Right kidney (tissue), 1 donor: ENCODE results near the gene ICOSLG.
"Not testable (repeated sequence)": the region's sequence is repeated elsewhere in the genome, so short reads cannot be mapped to it uniquely, and the experiment has no call there.

Experiments
- DNase-seq: peaks from one replicate; pipeline ENCODE4 v3.0.0-alpha.2; 2016

The ICOSLG gene

DNA sequence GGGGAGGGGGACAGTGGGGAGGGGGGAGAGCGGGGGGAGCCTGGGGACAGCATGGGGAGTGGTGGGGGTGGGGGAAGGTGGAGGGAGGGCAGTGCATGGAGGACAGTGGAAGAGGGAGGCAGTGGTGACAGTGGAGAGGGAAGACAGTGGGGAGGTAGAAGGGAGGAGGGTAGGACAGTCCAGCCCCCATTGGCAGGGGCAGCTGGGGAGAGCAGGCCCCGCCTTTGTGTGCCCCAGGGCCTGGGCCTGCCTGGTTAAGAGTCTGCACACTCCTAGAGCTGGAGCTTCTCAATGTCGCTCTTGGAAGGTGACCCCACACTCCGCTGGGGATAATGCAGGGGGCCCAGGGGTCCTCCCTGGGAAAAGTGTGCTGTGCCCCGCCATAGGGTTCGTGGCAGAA lies 15.1 kb downstream of the ICOSLG start:
- DNase-seq: not testable (repeated sequence)

DNA sequence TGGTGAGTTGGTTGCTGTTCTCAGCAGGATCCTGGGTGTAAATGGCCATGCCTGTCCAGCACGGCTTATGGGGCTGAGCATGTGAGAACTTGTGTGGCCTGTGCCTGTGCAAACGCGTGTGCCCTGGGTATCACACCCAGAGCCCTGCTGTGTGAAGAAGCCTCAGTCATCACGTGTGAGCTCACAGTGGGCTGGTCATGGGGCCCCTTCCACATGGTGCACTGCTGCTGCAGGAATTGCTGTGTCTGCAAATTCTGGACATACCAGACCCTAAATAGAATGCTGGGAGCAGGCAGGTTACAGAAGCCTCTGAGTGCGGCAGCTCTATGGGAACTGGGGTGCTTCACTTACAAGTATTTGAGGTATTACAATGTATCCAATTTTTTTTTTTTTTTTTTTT lies 17.4 kb downstream of the ICOSLG start:
- DNase-seq: not testable (repeated sequence)

DNA sequence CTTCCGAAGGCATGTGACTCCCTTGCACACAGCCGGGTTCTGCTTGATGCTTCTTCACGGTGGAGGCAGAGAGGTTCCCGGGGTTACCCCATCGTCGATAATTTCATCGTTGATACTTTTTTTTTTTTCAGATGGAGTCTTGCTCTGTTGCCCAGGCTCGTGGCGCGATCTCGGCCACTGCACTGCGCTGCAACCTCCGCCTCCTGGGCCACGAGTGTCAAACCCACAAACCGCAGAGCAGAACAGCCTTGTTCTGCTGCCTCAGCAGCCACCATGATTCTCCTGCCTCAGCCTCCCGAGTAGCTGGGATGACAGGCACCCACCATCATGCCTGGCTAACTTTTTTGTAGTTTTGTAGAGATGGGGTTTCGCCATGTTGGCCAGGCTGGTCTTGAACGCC lies 20.1 kb downstream of the ICOSLG start:
- DNase-seq: not testable (repeated sequence)

DNA sequence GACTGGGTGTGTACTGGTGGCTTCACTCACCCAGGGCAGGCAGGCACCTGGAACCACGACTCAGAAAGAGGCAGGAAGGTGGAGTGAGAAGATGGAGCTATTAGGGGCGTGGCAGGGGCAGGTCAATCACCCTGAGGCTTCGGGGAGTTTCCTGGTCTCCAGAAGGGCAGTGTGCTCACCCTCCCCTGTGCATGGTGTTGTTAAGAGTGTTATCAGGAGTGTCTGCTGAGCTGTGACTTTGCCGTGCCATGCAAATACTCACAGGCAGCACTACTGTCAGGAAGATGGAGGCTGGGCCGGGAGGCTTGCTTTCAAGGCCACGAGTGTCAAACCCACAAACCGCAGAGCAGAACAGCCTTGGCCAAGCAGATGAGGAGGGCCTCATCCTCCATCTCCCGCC lies 22.3 kb downstream of the ICOSLG start:
- DNase-seq: not testable (repeated sequence)

DNA sequence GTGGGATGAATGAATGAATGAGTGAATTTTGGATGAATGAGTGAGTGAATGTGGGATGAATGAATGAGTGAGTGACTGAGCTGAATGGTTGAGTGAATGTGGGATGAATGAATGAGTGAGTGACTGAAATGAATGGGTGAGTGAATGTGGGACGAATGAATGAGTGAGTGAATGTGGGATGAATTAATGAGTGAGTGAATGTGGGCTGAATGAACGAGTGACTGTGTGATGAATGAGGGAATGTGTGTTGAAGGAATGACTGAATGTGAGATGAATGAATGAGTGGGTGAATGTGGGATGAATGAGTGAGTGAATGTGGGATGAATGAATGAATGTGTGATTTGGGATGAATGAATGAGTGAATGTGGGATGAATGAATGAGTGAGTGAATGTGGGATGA lies 28.8 kb downstream of the ICOSLG start:
- DNase-seq: not testable (repeated sequence)

DNA sequence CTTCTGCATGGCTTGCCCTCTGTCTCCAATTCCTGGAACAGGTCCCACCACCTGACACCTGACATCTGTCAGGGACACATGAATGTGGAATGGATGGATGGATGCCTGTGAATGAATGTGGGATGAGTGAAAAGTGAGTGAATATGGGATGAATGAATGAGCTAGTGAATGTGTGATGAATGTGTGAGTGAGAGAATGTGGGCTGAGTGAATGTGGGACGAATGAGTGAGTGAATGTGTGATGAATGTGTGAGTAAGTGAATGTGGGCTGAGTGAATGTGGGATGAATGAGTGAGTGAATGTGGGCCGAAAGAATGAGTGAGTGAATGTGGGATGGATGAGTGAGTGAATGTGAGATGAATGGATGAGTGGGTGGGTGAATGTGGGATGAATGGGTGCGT lies 29.2 kb downstream of the ICOSLG start:
- not testable (repeated sequence) for DNase-seq

DNA sequence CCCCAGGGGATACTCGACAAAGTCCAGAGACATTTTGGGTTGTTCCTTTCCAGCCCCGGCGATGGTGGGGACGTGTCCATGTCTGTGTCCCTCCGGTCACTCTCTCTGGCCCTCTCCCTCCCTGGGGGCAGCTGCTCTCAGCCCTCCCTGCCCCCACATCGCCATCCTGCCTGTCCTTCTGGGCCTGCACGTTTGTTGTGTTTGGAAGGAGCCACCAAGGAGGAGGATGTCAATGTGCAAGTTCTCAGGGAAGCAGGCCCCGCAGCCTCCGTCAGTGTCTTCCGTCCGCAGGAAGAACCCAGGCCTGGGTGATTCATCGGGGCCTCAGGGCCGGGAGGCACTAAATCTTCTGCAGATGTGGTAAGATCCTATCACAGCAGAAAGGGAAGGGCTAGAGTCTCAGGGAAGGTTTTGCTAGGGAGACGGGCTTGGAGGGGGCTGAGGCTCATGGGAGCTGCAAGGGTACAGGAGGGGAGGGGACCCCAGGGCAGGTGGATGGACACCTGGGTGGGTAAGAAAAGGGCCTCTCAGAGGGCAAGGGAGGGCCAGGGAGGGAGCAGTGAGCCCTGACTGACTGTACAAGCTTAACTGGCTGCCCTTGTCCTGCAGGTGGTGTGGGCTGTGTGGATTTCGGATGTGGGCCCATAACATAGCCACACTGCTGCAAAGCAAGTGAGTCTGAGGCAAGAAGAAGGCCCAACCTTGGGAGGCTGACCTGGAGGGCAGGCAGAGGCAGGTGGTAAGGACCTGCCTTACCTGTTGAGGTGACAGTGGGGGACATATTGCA lies 32.7 kb downstream of the ICOSLG start:
- DNase-seq: not testable (repeated sequence)

DNA sequence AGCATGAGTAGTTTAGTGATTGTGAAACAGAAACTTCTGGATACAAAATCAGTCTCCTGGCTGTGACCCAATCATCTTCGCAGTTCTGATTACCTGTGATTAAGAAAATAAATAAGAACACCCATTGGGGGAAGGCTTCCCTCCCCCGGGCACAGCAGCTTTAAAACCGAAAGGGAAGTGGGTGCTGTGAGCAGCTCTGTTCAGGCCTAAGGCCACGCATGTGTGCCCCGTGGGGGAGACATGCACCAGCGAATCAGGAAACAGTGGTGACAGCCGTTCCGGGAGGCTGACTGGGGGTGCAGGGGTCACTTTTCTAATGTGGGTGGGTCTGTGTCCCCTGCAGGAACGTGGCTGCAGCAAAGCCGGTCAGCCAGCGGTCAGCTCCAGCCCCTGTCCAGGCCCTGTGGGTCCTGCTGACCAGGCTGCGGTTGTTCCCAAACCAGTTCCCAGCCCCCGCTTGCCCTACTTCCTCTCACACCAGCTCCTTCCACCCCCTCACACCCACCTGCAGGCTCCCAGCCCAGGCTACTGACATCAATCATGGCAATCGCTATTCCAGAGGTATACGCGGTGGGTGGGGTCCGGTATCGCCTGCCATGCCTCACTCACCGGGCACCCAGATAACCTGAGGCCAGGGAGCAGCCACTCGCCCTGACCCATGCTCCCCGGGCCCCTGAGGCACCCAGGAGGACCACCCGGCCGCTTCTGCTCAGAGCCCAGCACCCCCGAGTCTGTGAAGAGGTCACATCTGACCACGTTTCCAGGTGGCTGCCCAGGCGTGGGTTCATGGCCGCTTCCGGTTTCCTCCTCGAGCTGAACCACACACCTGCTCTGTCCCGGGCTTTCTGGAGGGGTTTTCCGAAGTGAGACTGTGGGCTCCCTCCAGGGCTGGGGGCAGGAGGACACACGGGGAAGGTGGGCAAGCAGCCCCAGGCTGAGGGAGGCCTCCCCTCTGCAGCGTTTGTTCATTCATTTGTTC lies 33.8 kb downstream of the ICOSLG start:
- not testable (repeated sequence) for DNase-seq

DNA sequence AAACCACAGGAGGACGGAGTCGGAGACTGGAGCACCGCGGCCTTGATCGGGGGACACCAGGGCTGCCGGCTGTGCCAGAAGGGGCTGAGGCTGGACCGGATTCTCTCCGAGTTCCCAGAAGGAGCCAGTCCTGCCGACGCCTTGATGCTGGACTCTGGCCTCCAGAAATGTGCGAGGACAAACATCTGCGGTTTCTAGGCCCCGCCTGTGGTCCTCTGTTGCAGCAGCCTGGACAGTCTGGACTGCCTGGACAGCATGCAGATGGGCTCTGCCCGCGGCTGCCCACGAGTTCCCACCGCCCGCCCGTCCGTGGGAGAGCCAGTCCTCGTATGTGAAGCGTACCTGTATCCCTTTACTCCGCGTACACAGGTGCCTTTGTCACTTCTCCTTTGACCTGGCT lies 34.6 kb downstream of the ICOSLG start:
- not testable (repeated sequence) for DNase-seq

DNA sequence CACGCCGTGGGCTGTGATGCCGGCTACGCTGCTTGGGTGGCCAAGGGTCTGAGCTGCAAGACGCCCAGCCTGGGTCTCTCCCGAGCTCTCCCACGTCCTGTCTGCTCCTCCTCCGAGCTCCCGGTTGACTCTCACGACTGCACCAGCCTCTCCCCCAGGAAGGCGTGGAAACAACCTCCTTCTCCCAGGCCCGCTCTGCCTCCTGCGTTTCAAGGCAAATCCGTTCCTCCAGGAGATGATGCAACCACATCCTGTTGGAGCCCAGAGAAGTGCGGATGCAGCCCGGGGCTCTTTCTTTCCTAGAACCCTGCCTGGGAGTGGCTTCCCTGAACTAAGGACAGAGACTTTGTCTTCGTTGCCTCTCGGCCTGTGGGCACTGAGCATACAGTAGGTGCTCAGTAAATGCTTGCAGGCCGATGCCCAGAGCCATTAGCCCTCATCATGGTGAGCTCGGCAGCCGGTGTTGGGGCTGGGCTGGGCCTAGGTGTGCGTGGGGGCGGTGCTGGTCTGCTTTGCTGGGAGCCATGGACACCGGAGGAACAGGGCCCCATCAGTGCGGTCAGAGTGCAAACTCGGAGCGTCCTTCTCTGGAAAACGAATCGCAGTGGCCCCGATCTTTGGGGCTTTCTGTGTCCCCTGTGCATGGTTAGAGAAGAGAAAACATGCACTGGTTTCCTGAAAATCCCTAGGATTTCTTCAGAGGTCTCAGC lies 38.0 kb downstream of the ICOSLG start:
- DNase-seq: not testable (repeated sequence)

DNA sequence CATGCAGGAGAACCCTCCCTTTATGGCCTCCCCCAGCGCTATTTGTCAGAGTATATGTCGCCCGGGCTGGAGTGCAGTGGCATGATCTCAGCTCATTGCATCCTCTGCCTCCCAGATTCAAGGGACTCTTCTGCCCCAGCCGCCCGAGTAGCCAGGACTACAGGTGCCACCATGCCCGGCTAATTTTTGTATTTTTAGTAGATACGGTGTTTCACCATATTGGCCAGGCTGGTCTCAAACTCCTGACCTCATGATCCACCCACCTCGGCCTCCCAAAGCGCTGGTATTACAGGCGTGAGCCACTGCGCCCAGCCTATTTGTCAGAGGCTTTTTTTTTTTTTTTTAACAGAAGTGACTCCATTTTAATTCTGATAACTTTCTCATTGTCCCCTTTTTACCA lies 40.7 kb downstream of the ICOSLG start:
- DNase-seq: not testable (repeated sequence)

DNA sequence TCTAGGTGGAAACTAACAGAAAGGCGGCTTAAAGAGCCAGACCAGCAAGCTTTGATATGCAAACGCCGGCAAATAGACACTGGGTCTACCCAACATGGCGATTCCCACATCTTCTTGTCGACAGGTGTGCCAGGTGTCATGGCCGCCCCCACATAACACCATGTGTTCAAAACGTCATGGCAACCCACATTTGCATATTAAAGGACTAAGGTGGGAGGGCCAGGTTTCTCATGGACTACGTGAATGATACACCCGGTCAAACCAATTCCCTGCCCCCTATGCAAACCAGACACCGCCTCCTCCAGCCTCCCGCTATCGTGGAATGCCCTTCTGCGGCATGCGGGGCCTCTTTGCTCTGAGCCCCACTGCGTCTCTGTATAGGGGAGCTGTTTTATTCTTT lies 41.3 kb downstream of the ICOSLG start:
- DNase-seq: no peak

DNA sequence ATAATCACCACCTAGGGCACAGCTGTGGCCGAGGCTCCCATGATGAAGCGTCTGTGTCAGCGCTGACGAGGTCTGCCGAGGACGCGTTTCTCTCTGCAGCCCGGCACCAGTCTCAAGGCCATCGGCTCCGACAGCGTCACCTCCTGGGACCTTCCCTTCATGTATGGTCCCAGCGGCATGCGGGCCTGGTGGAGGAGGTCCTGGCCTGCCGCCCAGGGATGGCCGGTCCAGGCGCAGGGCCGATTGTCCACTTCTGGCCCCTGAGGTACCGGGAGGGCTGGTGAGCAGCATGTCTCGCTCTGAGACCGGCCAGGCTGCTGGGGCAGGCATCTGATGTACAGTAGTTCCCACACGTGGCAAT lies 43.6 kb downstream of the ICOSLG start:
- DNase-seq: not testable (repeated sequence)

DNA sequence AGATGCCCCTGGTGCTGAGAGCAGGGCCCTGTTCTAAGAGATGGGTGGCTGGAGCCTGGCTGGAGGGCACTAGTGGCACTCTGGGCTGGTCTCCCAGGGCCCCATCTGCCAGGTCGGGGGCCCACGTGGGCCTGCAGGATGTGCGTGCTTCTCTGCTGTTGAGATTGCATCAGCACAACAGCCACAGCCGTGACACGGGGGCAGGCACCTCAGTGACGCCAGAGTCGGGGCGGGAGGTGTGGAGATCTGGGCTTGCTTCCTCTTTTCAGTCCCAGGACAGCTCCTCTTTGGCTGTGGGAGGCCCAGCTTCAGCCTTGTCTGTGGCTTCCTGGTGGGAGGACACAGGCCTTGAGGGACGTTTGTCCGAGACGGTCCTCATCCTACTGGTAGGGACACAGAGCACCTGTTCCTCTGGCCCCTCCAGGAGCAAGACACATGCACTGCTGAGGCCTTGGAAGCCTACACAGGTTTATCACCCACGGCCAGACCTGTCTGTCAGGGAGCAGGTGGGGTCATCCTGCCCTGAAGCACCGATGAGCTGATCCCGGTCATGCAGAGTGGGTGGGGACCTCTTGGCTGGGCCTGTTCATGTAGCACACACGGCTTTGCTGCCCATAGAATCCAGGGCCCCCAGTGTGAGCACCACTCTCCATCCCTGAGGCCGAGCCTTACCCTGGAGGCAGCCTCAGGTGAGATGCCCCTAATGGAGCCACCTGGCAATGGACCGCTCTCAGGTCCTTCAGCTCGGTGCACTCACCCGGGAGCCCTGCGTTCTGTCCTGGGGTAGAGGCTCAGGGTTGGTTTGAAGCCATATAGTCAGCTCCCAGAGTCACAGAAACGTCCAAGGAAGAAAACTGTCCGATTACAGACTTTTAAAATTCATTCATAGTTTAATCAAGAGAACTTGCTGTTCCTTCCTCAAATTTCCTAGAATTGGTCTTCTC lies 44.3 kb downstream of the ICOSLG start:
- DNase-seq: not testable (repeated sequence)

DNA sequence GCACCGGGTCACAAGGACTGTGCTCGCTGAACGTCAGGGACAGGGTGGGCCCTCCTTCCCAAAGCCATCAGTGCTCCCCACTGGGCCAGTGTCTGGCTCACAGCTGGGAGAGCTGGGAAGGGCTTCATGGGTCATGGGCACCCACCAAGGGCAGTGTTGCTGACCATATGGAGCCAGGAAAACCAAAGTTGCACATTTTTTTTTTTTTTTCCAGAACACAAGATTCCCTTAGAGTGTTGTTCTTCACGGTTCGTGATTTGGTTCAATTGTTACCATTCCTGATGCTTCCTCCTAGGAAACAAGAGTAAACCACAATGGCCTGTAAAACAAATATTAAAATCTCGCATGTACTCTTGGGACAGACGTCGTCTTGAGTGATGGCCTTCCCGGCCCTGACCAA lies 45.9 kb downstream of the ICOSLG start:
- DNase-seq: not testable (repeated sequence)

DNA sequence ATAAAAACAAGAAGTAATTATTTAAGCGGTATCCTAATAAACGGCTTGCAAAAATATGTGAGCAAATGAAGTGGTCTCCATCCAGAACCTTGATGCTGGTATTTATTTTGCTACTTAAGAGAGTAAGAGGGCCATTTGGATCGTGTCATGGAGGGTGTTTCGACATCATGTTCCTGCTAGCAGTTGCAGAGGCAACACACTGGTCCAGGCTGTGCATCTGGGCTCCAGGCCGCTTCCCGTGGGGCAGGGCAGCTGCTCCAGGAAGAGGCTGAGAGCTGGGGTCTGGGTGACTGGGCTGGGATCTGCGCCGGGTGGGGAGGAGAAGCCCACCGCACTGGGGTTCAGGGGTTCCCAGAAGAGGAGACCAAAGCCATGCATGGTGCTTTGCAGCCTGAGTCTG lies 46.3 kb downstream of the ICOSLG start:
- not testable (repeated sequence) for DNase-seq

DNA sequence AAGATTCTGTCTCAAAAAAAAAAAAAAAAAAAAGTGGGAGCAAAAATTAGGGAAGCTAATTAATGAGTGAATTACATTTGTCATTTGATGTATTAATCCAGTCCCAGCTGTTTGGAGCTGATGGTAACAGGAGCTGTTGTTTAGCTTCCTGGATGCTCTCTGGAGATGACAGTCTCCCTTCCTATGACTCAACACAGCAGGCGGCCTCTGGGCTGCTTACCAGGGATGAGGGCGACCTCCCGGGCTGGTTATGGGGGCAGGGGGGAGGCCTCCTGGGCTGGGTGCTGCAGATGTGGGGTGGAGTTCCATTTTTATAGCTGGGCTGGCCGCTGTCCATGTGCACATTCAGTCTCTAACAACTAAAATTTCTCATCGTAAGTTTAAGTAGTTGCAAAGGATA lies 47.6 kb downstream of the ICOSLG start:
- not testable (repeated sequence) for DNase-seq

DNA sequence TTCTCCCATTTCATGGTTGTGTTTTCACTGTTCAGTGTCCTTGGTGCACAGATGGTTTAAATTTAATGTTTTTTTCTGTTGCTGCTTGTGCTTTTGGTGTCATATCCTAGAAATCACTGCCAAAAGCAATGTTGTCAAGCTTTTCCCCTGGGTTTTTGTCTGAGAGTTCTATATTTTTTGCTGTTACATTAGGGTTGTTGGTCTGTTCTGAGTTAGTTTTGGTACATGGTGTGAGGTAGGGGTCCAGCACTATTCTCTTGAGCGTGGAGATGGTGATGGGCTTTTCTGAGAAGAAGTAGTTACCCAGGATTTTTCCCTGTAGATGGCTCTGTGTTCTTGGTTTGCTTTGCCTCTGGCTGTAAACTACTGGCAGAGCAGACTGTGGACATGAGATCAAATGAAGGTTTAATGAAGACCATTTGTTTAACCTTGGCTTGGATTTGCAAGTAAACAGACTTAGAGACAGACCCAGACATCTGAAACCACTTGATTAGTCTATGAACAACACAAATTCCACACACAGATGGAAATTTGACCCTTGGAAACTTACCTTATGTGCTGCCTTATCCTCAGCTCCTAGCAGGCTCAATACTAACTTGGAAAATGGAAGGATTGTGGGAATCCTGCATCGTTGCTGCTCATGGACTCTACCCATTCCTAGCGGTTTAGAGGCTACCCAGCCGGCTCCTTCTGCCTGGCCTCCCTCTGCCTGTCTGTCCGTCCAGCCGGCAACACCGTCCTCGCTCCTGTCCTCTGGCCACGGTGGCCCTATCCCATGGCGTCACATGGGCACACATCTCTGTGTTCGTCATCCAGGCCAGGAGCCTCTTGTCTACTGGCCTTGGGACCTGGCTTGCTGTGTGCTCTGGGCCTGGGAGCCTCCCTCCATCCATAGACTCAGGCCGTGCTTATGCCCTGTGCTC lies 50.1 kb downstream of the ICOSLG start:
- DNase-seq: not testable (repeated sequence)

DNA sequence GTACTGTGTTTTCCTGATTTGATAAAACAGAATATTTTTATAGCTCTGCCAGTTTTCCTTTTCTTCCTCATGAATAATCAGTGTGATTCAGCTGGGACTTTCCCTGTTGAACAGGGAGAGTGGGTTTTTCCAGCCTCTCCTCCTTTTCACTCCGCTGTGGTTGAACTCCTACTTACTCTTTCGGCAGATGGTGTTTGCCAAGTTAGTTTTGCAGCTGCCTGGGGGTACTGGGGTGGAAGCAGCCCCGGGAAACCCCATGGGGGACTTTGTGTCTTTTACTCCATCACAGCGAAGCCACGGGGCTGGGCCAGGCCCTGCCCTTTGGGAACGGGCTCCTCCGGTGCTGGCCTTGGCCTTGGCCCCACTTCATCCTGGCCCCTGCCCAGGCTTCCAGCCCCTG lies 55.9 kb downstream of the ICOSLG start:
- not testable (repeated sequence) for DNase-seq

DNA sequence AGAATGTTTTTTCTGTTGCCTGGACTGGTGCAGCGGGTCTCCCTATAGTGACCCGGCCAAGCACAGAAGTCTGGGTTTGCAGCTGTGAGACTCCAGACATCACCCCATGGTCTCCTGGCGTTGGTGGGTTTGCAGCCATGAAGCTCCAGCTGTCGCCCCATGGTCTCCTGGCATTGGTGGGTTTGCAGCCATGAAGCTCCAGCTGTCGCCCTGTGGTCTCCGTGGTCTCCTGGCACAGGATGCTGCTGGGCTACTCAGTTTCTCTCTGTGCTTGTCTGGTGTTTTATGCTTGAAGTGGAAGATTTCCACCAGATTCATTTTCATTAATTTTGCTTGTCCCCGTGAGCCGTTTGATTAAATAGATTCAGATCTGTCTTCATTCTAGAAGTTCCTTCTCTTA lies 58.5 kb downstream of the ICOSLG start:
- DNase-seq: not testable (repeated sequence)
